HG03354 (cell line): Measurements from ENCODE around the gene FIBCD1.

ENCODE experiments used
- ATAC-seq: cut with Tn5 transposase; IDR thresholded peaks from one replicate; pipeline ENCODE4 v1.9.1; 2021; ENCODE audit warnings: mild to moderate bottlenecking; ENCODE audit not compliant: unreplicated experiment, poor library complexity, severe bottlenecking

FIBCD1 gene

GRCh38 chr9:130940027-130940549 is 1.0 kb upstream of the FIBCD1 start:
- no peak for ATAC-seq

GRCh38 chr9:130939405-130940026 is 469 bp upstream of the FIBCD1 start:
- no peak for ATAC-seq

GRCh38 chr9:130938184-130938651 is 829 bp downstream of the FIBCD1 start:
- no peak for ATAC-seq

- ATAC-seq, result no peak
Measured at GRCh38 chr9:130937146-130938076, 1.6 kb downstream of the FIBCD1 start.

GRCh38 chr9:130936285-130937117 is 2.5 kb downstream of the FIBCD1 start:
- ATAC-seq, result no peak

GRCh38 chr9:130935648-130936271 is 3.3 kb downstream of the FIBCD1 start:
- no peak for ATAC-seq

GRCh38 chr9:130934702-130935647 is 4.1 kb downstream of the FIBCD1 start:
- ATAC-seq, result no peak

GRCh38 chr9:130934246-130934645 is 4.8 kb downstream of the FIBCD1 start:
- no peak for ATAC-seq

GRCh38 chr9:130933114-130934046 is 5.7 kb downstream of the FIBCD1 start:
- no peak for ATAC-seq

- no peak for ATAC-seq
Measured at GRCh38 chr9:130932255-130933079, 6.6 kb downstream of the FIBCD1 start.

- no peak for ATAC-seq
Measured at GRCh38 chr9:130931508-130932254, 7.4 kb downstream of the FIBCD1 start.

- ATAC-seq, result no peak
Measured at GRCh38 chr9:130930804-130931349, 8.2 kb downstream of the FIBCD1 start.

GRCh38 chr9:130930132-130930803 is 8.8 kb downstream of the FIBCD1 start:
- no peak for ATAC-seq

- no peak for ATAC-seq
Measured at GRCh38 chr9:130929571-130930038, 9.4 kb downstream of the FIBCD1 start.
